HepG2 (cell line): ENCODE data around the gene MRPL2. TPM values are rescaled to one million over a fixed set of nuclear protein-coding genes. Genes with fewer than 3 reads are reported as not detected.

Experiments used
- ATAC-seq: fragments of 200-7000 bp; cut with Tn5 transposase; 3 replicates; pipeline ENCODE4 v1.9.1; 2020; ENCODE audit warnings: mild to moderate bottlenecking, moderate library complexity
- BruUV-seq: library from RNA; stranded (reverse); fragments of 400-500 nt; replicated peaks from 2 replicates; lab custom pipeline; 2021; lab: Mats Ljungman, UMichigan
- CTCF ChIA-PET: fragments of 300-600 bp; formaldehyde crosslinking; extraction: SDS; loops from one replicate; lab custom pipeline; 2021; ENCODE audit warnings: low total read pairs, inconsistent platforms, low intra/inter-chr PET ratio; lab: Yijun Ruan, JAX
- POLR2A ChIA-PET: fragments of 350-600 bp; sonication (Branson Sonifier 250); formaldehyde crosslinking; loops from one replicate; lab custom pipeline; 2020; ENCODE audit warnings: antibody characterized with exemption, inconsistent platforms; lab: Yijun Ruan, JAX
- DNase-seq: peaks from one replicate; pipeline ENCODE4 v3.0.0-alpha.2; 2015; ENCODE audit warnings: low spot score
- FAIRE-seq: peaks from 3 replicates; lab custom pipeline; 2011; peaks lifted over from hg19 to GRCh38; lab: Jason Lieb, UNC
- H2AFZ ChIP-seq: one replicate; pipeline ENCODE4 v1.6.1; 2011; ENCODE audit warnings: low read length, inconsistent platforms
- H3K27ac ChIP-seq: fragments of 300-600 bp; 3 replicates; pipeline ENCODE4 v1.8.0; 2011; ENCODE audit warnings: mixed run types, mild to moderate bottlenecking, mixed read lengths, low read length, inconsistent platforms; ENCODE audit not compliant: insufficient read depth; ENCODE audit errors: extremely low read length
- H3K27me3 ChIP-seq, 2 experiments: fragments of 200-600 bp in 1 of 2; 2 replicates in 1 of 2; 3 replicates in 1 of 2; pipeline versions ENCODE4 v1.6.0 to v1.8.0; 2011; ENCODE audit warnings: low read length in 2 of 2, mild to moderate bottlenecking in 2 of 2, moderate library complexity in 2 of 2, inconsistent platforms in 1 of 2; ENCODE audit not compliant: insufficient read depth in 2 of 2, control insufficient read depth in 1 of 2
- H3K36me3 ChIP-seq, 2 experiments: fragments of 200-600 bp in 1 of 2; replicated peaks in 1 of 2; 2 replicates in 1 of 2; 3 replicates in 1 of 2; pipeline versions ENCODE4 v1.5.1 to v1.8.0; 2011; ENCODE audit warnings: low read length in 2 of 2, inconsistent platforms in 1 of 2; ENCODE audit not compliant: insufficient read depth in 2 of 2, control insufficient read depth in 1 of 2
- H3K4me1 ChIP-seq: 2 replicates; pipeline ENCODE4 v1.5.1; 2012; ENCODE audit warnings: low read length, inconsistent platforms; ENCODE audit not compliant: insufficient read depth
- H3K4me2 ChIP-seq: 2 replicates; pipeline ENCODE4 v1.6.0; 2011; ENCODE audit warnings: low read depth, low read length, inconsistent platforms
- H3K4me3 ChIP-seq, 3 experiments: fragments of 200-600 bp in 1 of 3; sonication (generic), shearing (Covaris generic) in 1 of 3; replicated peaks in 1 of 3; 2 replicates each; pipeline ENCODE4 v1.5.1; 2011 to 2016; ENCODE audit warnings: low read length in 3 of 3, inconsistent platforms in 2 of 3, low read depth in 2 of 3, mild to moderate bottlenecking in 2 of 3, control low read depth in 1 of 3, mixed read lengths in 1 of 3; ENCODE audit not compliant: insufficient read depth in 1 of 3
- H3K79me2 ChIP-seq: one replicate; pipeline ENCODE4 v1.6.1; 2011; ENCODE audit warnings: low read length, inconsistent platforms; ENCODE audit not compliant: insufficient read depth
- H3K9ac ChIP-seq: 2 replicates; pipeline ENCODE4 v1.6.0; 2011; ENCODE audit warnings: mild to moderate bottlenecking, low read depth, low read length, inconsistent platforms; ENCODE audit not compliant: insufficient read depth
- H3K9me3 ChIP-seq: 2 replicates; pipeline ENCODE4 v1.5.1; 2012; ENCODE audit warnings: mild to moderate bottlenecking, low read length
- H4K20me1 ChIP-seq: 2 replicates; pipeline ENCODE4 v1.6.0; 2011; ENCODE audit warnings: inconsistent platforms, mild to moderate bottlenecking, low read length, moderate library complexity; ENCODE audit not compliant: insufficient read depth
- CENPT ChIP-seq: sonication (generic); formaldehyde crosslinking; IDR thresholded peaks from 2 replicates; pipeline ENCODE4 v1.8.0; 2022; ENCODE audit warnings: low read depth, mild to moderate bottlenecking, moderate library complexity, missing genetic modification reagents
- CENPX ChIP-seq: sonication (generic); formaldehyde crosslinking; IDR thresholded peaks from 2 replicates; pipeline ENCODE4 v1.9.0; 2021; ENCODE audit warnings: mild to moderate bottlenecking, missing genetic modification reagents, moderate library complexity
- DR1 ChIP-seq: sonication (generic); formaldehyde crosslinking; IDR thresholded peaks from 2 replicates; pipeline ENCODE4 v1.8.0; 2021; ENCODE audit warnings: mild to moderate bottlenecking, missing genetic modification reagents, inconsistent platforms
- ESRRA ChIP-seq: sonication (generic); formaldehyde crosslinking; IDR thresholded peaks from 2 replicates; pipeline ENCODE4 v1.5.1; 2020; ENCODE audit warnings: mild to moderate bottlenecking, low read depth, missing genetic modification reagents
- PHF8 ChIP-seq: sonication (generic); formaldehyde crosslinking; IDR thresholded peaks from 2 replicates; pipeline ENCODE4 v1.5.0; 2020; ENCODE audit warnings: missing genetic modification reagents
- POLR2AphosphoS2 ChIP-seq: IDR thresholded peaks from 2 replicates; pipeline ENCODE4 v1.6.1; 2011; ENCODE audit warnings: low read depth, low read length, improper control_type of control experiment
- SMARCE1 ChIP-seq: fragments of 450-650 bp; IDR thresholded peaks from 2 replicates; pipeline ENCODE4 v1.6.1; 2017; ENCODE audit warnings: borderline replicate concordance
- TMF1 ChIP-seq: sonication (generic); formaldehyde crosslinking; IDR thresholded peaks from 2 replicates; pipeline ENCODE4 v1.8.1; 2022; ENCODE audit warnings: low read depth, missing genetic modification reagents
- YEATS4 ChIP-seq: sonication (generic); formaldehyde crosslinking; IDR thresholded peaks from 2 replicates; pipeline ENCODE4 v1.4.0; 2020; ENCODE audit warnings: missing genetic modification reagents, borderline replicate concordance
- ZNF235 ChIP-seq: sonication (generic); formaldehyde crosslinking; IDR thresholded peaks from 2 replicates; pipeline ENCODE4 v1.8.1; 2023; ENCODE audit warnings: mild to moderate bottlenecking, missing genetic modification reagents, borderline replicate concordance
- ZNF549 ChIP-seq: sonication (generic); formaldehyde crosslinking; IDR thresholded peaks from 2 replicates; pipeline ENCODE4 v1.5.0; 2020; ENCODE audit warnings: missing genetic modification reagents
- ZNF562 ChIP-seq: sonication (generic); formaldehyde crosslinking; IDR thresholded peaks from 2 replicates; pipeline ENCODE4 v1.8.0; 2022; ENCODE audit warnings: missing genetic modification reagents, borderline replicate concordance
- ZNF616 ChIP-seq: sonication (generic); formaldehyde crosslinking; IDR thresholded peaks from 2 replicates; pipeline ENCODE4 v1.5.0; 2020; ENCODE audit warnings: low read depth, mild to moderate bottlenecking, missing genetic modification reagents
- ZNF879 ChIP-seq: sonication (generic); formaldehyde crosslinking; IDR thresholded peaks from 2 replicates; pipeline ENCODE4 v1.8.1; 2023; ENCODE audit warnings: missing genetic modification reagents
- WGBS: methylation state at CpG from one replicate; pipeline ENCODE4 v1.1.6; 2017; ENCODE audit warnings: low lambda C conversion rate; 5-methylcytosine and 5-hydroxymethylcytosine counted together
- in situ Hi-C: cut with HindIII; loops from 2 replicates; pipeline ENCODE4 v1.10.0; 2017; ENCODE audit warnings: low pct_unique_long_range_greater_than_20kb; ENCODE audit not compliant: extremely low pct_ligation_motif_present
- intact Hi-C: fragments of 100-400 bp; cut with micrococcal nuclease; formaldehyde crosslinking; loops from one replicate; pipeline ENCODE4 v1.10.0; 2022; ENCODE audit not compliant: unreplicated experiment
- polyA plus RNA-seq, 8 experiments: library from polyadenylated mRNA; depleted of rRNA in 3 of 8; stranded (reverse) in 7 of 8; unstranded in 1 of 8; fragments of >200 nt; fragmentation: Illumina TruSeq in 4 of 8; extraction: Trizol in 4 of 8; gene quantifications; 2 replicates each; pipeline versions ENCODE4 v1.2.1 to v1.2.3, GENCODE V29; 2011 to 2016; ENCODE audit warnings: low read depth in 4 of 8, missing spikeins in 1 of 8, mixed read lengths in 1 of 8; ENCODE audit not compliant: insufficient read depth in 1 of 8
- total RNA-seq, 5 experiments: library from RNA; depleted of rRNA; stranded (reverse); fragments of >200 nt; fragmentation: Illumina TruSeq; extraction: Trizol; gene quantifications; 2 replicates each; pipeline ENCODE4 v1.2.3, GENCODE V29; 2016; ENCODE audit warnings: low read depth in 1 of 5
- TF ChIP-seq, protein P1 (sequence below): sonication (generic); formaldehyde crosslinking; IDR thresholded peaks from 2 replicates; pipeline ENCODE4 v1.8.0; 2022; ENCODE audit warnings: missing genetic modification reagents, mild to moderate bottlenecking, borderline replicate concordance
- TF ChIP-seq, protein P2 (sequence below): sonication (generic); formaldehyde crosslinking; conservative IDR thresholded peaks from 2 replicates; pipeline ENCODE4 v1.4.0; 2020; ENCODE audit warnings: missing genetic modification reagents
- TF ChIP-seq, protein P3 (sequence below): sonication (generic); formaldehyde crosslinking; conservative IDR thresholded peaks from 2 replicates; pipeline ENCODE4 v1.8.0; 2022; ENCODE audit warnings: low read depth, missing genetic modification reagents
- TF ChIP-seq, protein P4 (sequence below): sonication (generic); formaldehyde crosslinking; IDR thresholded peaks from 2 replicates; pipeline ENCODE4 v1.4.0; 2020; ENCODE audit warnings: mild to moderate bottlenecking, missing genetic modification reagents, borderline replicate concordance

Gene MRPL2
- total and polyA plus RNA-seq, 2 of the 13 experiments (the other 11 are each of a cell fraction or from before 2014, with no cell fraction given) = 56.8 to 65.6 TPM

DNA sequence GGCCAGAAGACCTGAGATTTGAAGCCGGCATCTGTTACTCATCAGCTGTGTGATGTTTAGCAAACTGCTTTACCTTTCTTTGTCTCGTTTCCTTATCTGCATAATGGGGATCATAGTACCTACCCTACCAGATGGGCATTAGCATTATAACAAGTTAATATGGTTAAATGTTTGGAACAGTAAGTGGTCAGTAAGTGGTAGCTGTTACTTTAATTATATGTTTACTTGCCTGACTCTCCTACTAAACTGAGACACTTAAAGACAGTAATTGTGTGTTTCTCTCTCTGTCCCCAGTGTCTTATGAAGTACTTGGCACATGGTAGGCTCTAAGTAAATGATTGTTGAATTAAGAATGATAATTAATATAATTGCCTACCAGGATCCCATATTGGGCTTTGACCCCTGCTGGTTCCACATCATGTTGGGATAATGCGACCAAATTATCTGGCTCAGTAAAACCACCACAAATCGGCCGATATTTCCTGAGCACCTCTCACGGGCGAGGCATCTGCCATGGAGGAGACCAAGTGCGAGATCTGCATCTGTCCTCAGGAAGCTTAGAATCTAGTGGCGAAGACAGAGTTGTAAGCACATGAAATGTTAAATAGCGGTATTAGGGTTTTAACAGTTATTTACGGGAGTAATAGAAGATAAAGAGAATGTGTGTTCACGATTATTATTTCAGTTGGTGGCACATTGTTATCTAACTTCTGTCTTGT is 48.3 kb upstream of the MRPL2 start:
- no TSS peak for BruUV-seq
- TF ChIP-seq YEATS4 (no peak), DR1 (CRISPR knock-in tag) (no peak), PHF8 (CRISPR knock-in tag) (no peak), ZNF549 (CRISPR knock-in tag) (no peak), CENPX (CRISPR knock-in tag) (no peak), TMF1 (CRISPR knock-in tag) (no peak), ZNF879 (CRISPR knock-in tag) (no peak), ZNF562 (CRISPR knock-in tag) (no peak), ZNF616 (no peak), ZNF235 (CRISPR knock-in tag) (no peak), ESRRA (no peak), POLR2AphosphoS2 (no peak), CENPT (CRISPR knock-in tag) (no peak), SMARCE1 (no peak)
- TF ChIP-seq, protein P1, sequence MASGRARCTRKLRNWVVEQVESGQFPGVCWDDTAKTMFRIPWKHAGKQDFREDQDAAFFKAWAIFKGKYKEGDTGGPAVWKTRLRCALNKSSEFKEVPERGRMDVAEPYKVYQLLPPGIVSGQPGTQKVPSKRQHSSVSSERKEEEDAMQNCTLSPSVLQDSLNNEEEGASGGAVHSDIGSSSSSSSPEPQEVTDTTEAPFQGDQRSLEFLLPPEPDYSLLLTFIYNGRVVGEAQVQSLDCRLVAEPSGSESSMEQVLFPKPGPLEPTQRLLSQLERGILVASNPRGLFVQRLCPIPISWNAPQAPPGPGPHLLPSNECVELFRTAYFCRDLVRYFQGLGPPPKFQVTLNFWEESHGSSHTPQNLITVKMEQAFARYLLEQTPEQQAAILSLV (CRISPR knock-in tag) = no peak
- TF ChIP-seq, protein P2, sequence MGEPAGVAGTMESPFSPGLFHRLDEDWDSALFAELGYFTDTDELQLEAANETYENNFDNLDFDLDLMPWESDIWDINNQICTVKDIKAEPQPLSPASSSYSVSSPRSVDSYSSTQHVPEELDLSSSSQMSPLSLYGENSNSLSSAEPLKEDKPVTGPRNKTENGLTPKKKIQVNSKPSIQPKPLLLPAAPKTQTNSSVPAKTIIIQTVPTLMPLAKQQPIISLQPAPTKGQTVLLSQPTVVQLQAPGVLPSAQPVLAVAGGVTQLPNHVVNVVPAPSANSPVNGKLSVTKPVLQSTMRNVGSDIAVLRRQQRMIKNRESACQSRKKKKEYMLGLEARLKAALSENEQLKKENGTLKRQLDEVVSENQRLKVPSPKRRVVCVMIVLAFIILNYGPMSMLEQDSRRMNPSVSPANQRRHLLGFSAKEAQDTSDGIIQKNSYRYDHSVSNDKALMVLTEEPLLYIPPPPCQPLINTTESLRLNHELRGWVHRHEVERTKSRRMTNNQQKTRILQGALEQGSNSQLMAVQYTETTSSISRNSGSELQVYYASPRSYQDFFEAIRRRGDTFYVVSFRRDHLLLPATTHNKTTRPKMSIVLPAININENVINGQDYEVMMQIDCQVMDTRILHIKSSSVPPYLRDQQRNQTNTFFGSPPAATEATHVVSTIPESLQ (CRISPR knock-in tag) = no peak
- TF ChIP-seq, protein P3, sequence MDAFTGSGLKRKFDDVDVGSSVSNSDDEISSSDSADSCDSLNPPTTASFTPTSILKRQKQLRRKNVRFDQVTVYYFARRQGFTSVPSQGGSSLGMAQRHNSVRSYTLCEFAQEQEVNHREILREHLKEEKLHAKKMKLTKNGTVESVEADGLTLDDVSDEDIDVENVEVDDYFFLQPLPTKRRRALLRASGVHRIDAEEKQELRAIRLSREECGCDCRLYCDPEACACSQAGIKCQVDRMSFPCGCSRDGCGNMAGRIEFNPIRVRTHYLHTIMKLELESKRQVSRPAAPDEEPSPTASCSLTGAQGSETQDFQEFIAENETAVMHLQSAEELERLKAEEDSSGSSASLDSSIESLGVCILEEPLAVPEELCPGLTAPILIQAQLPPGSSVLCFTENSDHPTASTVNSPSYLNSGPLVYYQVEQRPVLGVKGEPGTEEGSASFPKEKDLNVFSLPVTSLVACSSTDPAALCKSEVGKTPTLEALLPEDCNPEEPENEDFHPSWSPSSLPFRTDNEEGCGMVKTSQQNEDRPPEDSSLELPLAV (CRISPR knock-in tag) = no peak
- TF ChIP-seq, protein P4, sequence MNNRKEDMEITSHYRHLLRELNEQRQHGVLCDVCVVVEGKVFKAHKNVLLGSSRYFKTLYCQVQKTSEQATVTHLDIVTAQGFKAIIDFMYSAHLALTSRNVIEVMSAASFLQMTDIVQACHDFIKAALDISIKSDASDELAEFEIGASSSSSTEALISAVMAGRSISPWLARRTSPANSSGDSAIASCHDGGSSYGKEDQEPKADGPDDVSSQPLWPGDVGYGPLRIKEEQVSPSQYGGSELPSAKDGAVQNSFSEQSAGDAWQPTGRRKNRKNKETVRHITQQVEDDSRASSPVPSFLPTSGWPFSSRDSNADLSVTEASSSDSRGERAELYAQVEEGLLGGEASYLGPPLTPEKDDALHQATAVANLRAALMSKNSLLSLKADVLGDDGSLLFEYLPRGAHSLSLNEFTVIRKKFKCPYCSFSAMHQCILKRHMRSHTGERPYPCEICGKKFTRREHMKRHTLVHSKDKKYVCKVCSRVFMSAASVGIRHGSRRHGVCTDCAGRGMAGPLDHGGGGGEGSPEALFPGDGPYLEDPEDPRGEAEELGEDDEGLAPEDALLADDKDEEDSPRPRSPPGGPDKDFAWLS (CRISPR knock-in tag) = no peak
- POLR2A ChIA-PET = no interaction called here
- Histone ChIP-seq H3K79me2 (peaks cover 54% of the 10 kb centered on the region), H4K20me1 (no peaks in the 10 kb centered on the region), H3K27me3 (no peaks in the 10 kb centered on the region), H3K9me3 (no peaks in the 10 kb centered on the region), H3K4me2 (no peak overlapping the region), H3K9ac (no peak overlapping the region), H3K4me1 (peaks cover 32% of the 10 kb centered on the region), H2AFZ (no peak overlapping the region), H3K36me3 (no peaks in the 10 kb centered on the region), H3K27ac (no peak overlapping the region), H3K4me3 (no peak overlapping the region)
- DNase-seq (no peak), ATAC-seq (no peak), FAIRE-seq (no peak)
- intact Hi-C loops = no loop called here
- in situ Hi-C loops = no loop called here
- WGBS = 95% methylated on average over 12 of the region's 12 CpGs
- CTCF ChIA-PET = no interaction called here
